ENCODE measurements around the gene NAP1L4.
A peak's percentile ranks its signal among the peaks of the same experiment; 100 is the strongest.

The NAP1L4 gene

DNA sequence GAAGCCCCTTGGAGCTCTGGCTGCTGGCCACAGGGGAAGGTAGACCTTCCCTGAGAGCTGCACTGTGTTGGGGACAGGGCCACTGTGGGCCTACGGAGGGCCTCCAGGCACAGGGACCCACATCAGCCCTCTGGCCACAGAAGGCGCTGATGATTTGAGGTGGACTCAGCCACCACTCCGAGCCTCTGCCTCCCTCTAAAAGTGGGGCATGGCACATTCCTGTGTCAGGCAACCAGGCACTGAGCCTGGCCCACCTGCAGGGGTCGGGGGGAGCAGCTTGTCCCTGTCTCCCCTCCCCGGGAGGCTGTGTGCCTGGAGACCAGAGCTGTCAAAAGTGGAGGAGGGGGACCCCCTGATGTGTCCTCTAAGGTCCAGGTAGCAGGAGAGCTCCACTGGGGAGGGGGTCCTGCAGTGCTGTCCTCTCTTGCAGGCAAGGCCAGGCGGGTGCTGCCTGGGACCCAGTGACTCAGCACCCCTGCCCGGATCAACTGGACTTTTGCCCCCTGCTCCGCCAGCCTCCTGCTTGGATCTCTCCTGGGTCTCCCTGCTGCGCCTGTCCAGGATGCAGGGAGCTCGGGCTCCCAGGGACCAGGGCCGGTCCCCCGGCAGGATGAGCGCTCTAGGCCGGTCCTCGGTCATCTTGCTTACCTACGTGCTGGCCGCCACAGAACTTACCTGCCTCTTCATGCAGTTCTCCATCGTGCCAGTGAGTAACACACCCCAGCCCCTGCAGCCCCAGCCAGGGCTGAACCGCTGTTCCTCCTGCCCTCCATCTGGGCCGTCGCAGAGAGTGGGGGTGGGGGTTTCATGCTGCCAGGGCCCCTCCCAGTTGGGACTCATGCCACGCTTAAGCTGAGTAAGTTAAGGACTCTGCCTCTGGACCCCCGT lies 89.1 kb downstream of the NAP1L4 start:
- DNase-seq, result no peak

DNA sequence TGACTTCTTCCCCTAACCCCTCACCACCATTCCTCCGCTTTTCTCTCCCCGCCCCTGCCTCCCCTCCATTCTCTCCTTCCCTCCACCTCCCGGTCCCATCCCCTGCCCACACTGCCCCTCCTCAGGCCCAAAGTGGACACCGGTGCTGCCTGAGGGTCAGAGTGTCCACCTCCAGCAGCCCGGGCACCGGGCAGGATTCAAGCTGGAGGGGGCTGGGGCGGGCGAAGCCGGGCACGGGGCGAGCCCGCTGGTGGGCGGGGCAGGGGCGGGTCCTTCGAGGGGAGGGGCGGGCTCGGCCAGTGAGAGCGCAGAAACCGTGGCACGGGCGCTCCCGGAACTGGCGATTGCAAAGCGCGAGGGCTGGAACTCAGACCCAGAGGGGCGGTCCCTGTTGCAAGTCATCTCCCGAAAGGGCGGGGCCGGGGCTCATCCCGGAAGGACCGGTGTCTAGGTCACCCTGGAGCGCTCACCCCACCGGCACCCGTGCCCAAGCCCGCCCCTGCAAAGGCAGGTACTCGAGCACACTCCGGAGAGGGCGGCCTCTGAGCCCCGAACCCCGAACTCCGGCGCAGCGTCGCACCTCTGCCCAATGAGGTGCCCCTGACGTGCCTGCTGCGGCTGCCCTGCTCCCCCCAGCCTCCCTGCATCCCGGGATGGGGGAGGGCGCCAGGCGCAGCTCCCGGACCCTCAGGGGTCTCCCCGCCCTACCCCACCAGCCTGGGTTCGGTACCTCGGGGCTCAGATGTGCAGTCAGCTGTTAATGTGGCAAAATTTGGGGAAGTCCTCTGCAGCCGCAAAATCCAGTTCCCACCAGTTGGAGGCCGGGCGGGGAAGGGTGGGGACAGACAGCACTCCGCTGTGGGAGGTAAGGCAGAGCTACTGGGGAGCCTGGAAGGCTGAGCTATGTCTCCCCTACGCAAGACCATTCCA lies 90.0 kb downstream of the NAP1L4 start:
- peak; percentile 90 for DNase-seq

DNA sequence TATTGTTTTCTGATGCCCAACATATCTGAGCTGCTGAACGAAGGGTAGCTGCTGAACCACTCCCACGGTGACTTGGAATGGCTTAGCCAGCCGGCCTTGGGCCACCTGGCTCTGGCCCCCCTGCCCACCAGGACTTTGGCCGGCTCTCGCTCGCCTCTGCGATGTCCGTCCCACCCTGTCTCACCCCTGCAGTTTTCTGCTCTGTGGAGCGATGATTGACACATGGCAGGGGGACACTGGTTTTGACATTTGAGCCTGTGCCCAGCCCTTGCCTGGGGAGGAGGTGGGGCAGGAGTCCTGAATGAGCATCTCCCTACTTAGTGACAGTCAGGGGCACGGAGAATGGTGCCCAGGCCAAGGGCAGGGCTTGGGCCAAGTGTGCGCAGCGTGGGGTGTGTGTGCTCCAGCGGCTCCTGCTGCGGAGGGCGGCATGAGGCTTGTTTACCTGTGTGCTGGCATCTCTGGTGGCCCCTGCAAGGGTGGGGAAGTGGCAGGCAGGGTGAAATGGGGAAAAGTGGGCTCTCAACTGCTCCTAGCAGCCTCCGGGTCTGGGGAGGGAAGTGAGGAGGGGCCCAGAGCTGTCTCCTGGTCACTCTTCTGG lies 90.8 kb downstream of the NAP1L4 start:
- no peak for DNase-seq

DNA sequence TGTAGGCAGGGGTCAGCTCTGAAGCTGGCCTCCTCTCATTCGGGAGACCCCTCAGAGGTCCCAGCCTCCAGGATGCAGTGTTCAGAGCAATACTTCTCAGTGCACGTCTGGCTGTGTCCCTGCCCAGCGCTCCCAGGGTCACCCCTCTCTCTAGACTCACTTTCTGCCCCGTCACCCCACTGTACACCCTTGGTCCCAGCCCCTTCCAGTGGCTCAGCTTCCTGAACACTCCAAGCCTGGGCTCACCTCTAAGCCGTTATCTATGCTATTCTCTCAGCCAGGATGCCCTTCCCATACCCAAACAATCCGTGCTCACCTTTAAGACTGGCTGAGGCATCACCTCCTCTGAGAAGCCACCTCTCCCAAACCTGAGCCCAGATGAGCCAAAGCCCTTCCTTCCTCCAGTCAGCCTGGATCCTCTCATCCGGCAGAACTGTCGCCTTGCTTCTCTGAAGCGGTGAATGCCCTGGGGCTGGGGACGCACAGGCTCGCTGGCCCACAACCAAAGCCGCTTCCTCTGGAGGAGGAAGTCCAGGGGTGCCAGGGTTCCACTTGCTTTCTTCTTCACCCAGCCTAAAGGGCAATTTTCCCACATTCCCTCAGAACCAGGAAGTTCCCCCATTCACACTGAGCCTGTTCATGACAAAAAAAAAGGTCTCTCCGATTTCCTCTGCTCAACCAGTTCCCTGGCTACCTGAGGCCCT lies 92.9 kb downstream of the NAP1L4 start:
- DNase-seq, result no peak

DNA sequence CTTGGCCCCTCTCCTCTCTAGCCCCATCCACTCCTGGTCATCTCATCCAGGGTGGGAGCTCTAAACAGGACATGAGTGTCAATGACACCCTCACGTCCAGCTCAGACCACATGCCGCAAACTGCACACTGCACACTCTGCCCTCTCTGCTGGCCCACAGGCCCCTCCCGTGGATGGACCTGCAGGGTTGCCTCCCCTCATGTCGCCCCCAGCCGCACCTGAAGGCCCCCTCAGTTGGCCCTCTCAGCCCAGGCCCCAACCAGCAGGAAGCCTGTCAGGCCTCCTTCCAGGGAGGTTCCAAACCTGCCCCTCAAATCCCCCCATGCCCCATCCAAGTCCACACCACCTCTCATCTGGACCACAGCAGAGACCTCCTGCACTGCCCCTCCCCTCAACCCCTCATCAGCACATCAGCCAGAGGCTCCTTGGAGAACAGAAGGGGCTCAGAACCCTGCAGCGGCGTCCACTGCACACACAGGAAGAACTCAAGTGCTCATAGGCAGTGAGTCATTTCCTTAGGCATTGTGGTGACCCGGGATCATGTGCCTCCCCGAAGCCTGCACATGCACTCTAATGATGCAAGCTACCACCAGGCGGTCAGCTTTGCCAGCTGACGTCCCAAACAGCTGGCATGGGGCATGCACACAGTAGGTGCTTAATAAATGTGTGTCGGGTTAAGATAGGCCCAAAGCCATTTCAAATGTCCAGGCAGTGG lies 93.6 kb downstream of the NAP1L4 start:
- DNase-seq, result peak; percentile 86

DNA sequence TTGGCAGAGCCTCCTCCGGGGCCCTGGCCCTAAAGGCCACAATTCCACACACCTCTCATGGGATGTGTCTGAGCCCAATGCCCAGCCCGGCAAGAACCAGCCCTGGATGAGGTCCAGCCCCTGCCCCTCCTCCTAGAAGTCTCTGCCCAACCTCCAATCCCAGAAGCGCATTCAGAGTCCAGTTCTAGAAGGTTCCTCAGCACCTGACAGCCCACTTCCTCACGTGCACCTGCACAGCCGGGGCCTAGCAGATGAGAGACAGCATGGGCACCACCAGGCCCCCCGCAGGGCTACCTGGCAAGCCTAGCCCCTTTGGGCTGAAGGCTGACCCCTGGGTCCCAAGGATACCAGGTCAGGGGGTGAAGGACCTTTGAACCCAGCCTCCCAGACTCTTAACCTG lies 95.1 kb downstream of the NAP1L4 start:
- no peak for DNase-seq

DNA sequence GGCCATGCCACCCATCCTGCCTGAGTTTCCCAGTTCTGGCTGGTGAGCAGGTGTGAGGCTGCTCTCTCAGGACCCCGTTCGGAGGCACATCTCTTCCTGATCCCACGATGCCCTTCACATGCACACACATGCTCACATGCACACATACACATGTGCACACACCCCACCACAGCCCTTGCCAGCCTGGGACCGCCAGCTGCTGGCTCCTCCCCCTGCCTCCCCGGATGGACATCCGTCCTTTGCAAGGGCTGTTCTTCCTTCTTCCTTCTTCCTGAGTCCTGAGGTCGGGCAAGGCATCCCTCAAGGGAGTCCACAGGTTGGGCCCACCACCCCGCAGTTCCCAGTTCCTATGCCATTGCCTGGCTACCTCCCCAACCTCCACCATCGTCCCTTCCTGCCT lies 96.1 kb downstream of the NAP1L4 start:
- DNase-seq, result no peak

All from NCI-H226 (cell line).